HG02970 (cell line): Measurements from ENCODE around the gene ATP9B.
"Not testable (repeated sequence)": the region's sequence is repeated elsewhere in the genome, so short reads cannot be mapped to it uniquely, and the experiment has no call there.

Experiments used
- ATAC-seq: cut with Tn5 transposase; IDR thresholded peaks from one replicate; pipeline ENCODE4 v1.9.1; 2021; ENCODE audit warnings: mild to moderate bottlenecking, moderate library complexity, moderate number of reproducible peaks; ENCODE audit not compliant: unreplicated experiment, low FRiP score

The ATP9B gene

DNA sequence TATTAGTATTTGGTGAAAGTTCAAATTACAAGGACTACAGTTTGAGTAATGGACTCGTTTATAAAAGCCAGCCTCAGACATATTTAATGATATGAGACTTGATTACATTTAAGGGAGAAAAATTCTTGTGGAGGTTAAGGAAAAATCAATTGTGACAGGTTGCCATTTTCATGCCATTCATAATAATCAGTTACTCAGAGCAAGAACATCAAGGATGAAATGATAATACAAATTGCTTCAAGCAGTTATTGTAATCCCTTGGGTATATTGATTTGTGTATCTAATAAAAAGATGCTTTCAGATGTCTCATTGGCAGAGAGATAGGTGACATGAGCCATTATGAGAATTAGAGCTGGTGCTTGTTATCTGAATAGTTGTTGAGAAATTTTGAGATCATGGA, 153.6 kb downstream of the ATP9B start:
- ATAC-seq = no peak

- no peak for ATAC-seq
Measured at GRCh38 chr18:79223431-79223830, 154.2 kb downstream of the ATP9B start.

DNA sequence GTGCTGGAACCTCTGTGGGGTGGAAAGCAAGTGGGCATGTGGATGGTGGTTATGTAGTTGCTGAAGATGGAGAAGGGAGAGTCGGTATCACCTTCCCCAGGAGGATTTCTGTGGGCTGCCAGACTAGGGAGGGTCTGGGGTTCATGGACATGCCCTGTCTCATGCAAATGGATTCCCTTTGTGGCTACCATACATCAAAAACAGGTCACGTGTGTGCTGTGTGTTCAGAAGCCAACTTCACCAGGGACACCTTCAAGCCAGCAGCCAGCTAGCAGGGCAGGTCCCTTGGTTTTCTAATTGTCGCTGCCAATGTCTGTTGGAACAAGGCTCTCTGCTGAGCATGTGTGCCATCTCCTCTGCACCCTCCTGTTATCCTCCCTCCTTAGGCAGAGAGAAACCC, 155.2 kb downstream of the ATP9B start:
- ATAC-seq = no peak

- ATAC-seq = no peak
Measured at GRCh38 chr18:79227621-79228020, 158.4 kb downstream of the ATP9B start.

- no peak for ATAC-seq
Measured at GRCh38 chr18:79229431-79229830, 160.2 kb downstream of the ATP9B start.

DNA sequence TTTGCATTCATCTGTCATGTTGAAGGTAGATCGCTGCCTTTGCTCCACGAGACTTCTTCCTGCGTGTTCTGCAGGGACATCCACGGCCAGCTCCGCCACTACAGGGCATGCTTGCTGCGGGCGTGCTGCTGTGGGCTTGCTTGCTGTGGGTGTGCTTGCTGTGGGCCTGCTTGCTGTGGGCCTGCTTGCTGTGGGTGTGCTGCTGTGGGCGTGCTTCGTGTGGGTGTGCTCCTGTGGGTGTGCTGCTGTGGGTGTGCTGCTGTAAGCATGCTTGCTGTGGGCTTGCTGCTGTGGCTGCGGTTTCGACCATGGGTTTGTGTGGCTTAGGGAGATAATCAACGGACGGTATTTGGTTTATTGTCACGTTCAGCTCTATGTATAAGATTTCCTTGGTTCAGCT, 165.2 kb downstream of the ATP9B start:
- no peak for ATAC-seq

- ATAC-seq = no peak
Measured at GRCh38 chr18:79239631-79240030, 170.4 kb downstream of the ATP9B start.

GRCh38 chr18:79241755-79242154, 172.6 kb downstream of the ATP9B start:
- no peak for ATAC-seq

DNA sequence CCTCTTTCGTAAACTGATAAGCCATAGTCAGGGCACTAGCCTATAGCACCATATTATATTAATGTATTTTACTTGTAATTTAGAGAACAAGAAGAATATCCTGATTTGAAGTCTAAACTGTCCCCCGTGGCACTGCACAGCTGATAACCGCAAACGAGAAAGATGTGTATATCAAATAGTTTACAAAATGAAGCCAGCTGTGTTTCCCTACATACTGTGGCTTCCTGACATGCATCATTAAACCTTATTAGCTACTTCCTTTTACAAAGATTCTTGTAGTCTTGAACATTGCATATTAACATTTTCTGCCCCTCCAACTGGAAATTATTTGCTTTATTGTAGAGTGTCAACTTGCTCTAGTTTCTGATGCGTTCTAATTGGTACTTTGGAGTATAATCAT, 173.1 kb downstream of the ATP9B start:
- no peak for ATAC-seq

DNA sequence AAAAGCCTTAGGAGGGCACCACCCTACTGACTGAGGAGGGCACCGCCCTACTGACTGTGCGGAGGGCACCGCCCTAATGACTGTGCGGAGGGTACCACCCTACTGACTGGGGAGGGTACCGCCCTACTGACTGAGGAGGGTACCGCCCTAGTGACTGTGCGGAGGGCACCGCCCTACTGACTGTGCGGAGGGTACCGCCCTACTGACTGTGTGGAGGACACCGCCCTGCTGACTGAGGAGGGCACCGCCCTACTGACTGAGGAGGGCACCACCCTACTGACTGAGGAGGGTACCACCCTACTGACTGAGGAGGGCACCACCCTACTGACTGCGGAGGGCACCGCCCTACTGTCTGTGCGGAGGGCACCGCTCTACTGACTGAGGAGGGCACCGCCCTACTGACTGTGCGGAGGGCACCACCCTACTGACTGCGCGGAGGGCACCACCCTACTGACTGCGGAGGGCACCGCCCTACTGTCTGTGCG, 176.4 kb downstream of the ATP9B start:
- ATAC-seq = no peak

GRCh38 chr18:79246309-79247108, 177.3 kb downstream of the ATP9B start:
- ATAC-seq = peak; percentile 96

DNA sequence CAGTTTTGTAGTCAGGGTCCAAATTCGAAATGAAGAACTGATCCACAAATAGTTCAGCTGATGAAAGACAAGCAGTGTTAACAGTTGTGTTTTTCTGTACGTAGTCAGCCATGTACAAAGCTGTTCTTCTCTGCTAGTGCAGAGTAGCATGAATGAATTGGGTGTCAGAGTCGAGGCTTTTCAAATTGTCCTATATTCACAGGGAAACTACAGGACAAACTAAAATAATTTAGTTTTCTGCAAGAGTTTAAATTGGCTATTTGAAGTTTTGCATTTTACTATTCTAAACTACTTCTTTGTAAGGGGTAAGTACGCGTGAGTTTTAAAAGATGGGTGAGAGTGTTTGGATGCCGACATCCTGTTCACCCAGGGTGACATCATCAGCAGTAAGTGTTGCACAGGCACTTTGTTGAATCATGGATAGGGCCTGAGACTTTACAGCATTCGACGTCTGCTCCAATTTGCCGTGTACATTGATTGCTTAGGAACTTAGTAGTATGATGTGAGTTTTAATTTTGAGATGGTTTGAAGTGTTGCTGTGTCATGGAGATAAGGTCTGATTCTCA, 179.4 kb downstream of the ATP9B start:
- no peak for ATAC-seq

DNA sequence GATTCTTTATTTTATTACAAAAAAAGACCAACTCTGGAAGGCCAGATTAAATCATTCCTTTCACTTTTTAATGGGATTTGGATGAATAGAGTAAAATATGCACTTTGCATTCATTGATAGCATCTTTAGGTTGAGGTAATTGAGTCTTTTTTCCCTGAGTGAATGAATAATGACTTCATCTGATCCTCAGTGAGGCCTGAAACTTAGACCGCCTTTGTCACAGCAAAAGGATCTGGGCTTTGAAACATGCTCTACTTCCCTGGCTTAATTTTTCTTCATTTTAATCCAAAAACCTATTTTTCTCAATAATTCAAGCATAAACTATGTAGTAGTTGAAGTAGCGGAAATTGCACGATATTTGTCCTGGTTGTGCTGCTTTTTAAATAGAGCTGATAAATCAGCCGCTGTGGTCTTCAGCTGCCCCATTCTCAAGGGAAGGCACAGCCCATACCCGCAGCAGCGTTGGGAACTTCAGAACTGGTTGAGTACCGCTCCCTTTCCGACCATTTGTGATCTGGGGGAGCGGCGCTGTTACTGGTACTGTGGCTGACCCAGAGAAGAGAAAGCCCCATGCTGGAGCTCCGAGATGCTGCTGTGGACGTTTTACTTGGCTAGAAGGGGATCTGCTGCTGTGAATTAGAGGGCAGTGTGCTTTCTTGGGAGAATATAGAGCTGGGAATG, 181.2 kb downstream of the ATP9B start:
- ATAC-seq = no peak

GRCh38 chr18:79251021-79251420, 181.8 kb downstream of the ATP9B start:
- ATAC-seq = no peak

GRCh38 chr18:79252904-79253633, 183.9 kb downstream of the ATP9B start:
- ATAC-seq = no peak

- no peak for ATAC-seq
Measured at GRCh38 chr18:79257480-79257879, 188.3 kb downstream of the ATP9B start.

DNA sequence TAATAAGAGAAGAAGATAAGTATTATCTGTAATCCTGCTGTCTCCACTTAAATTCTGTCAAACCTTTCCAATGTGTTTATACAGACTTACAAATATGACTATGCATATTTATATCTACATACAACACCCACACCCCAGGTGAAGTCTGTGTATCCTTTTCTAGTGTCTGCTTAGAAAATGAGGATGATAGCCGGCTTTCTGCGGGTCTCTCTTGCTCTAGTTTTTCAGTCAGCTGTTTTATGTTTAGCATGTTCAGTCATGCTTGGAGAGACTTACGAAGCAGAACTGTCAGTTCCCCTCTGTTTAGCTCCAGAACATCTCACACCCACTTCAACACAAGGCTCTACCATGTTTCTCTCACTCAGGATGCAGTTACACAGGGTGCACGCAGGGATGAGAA, 189.3 kb downstream of the ATP9B start:
- ATAC-seq = peak; percentile 84

DNA sequence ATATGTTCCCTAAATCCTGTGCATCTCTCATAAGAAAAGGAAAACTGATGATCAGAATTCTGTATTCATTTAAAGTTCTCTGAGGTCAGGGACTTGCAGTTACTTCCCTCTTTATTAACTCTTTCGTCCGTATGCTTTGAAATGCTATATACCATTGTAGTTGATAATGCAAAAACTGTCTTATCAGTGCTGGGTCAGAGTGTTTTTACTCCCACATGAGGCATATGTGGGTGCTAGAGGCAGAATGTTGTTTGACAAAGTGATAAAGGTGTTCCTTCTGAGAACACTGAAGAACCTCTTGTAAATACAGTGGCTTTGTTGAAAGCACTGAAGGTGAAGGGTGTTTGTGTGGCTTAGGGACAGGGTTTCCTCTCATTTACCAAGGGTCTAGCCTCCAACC, 190.0 kb downstream of the ATP9B start:
- ATAC-seq = no peak

- no peak for ATAC-seq
Measured at GRCh38 chr18:79260023-79260422, 190.8 kb downstream of the ATP9B start.

- no peak for ATAC-seq
Measured at GRCh38 chr18:79260510-79260909, 191.3 kb downstream of the ATP9B start.

DNA sequence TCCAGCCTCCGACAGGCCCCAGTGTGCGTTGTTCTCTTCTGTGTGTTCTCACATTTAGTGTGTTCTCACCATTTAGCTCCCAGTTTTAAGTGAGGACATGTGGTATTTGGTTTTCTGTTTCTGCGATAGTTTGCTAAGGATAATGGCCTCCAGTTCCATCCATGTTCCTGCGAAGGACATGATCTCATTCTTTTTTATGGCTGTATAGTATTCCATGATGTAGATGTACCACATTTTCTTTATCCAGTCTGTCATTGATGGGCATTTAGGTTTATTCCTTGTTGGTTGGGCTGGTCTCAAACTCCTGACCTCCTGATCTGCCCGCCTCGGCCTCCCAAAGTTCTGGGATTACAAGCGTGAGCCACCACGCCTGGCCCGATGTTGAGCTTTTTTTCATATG, 195.9 kb downstream of the ATP9B start:
- not testable (repeated sequence) for ATAC-seq
